ENCODE data around the gene FBXO4.
"Not testable (repeated sequence)": the region's sequence is repeated elsewhere in the genome, so short reads cannot be mapped to it uniquely, and the experiment has no call there.

Gene FBXO4

DNA sequence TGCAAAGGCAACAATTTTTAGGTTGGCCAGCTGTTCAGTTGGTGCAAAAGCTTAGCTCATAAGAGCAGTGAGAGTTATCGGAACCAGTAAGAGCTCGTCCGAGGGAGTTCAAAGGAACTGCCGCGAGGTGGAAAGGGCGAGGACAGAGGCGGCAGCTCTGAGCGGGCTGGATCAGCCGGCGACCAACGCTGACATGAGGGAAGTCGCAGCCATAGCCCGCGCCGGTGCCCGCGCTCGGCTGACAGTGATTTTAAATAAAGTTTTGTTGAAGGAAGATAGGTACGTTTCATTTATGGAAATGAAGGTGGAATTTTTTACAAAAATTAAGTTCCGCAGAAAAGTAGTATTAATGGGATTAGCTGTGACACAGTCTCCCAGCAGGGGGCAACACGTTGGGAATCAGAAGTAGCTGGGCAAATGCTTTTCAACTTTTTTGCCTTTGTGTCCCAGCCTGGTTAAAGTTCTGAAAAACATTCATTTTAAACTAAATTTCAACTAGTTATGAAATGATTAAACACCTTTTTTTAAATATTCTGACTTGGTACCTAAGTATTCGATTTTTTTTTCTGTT is 43.2 kb downstream of the FBXO4 start:
- in situ Hi-C loops (cut with HindIII; ENCODE audit: low pct_ligation_motif_present, low pct_unique_long_range_greater_than_20kb, low sequenced_read_pairs): no loop called here

GRCh38 chr5:41973087-41973486 is 48.0 kb downstream of the FBXO4 start:
- in situ Hi-C loops (cut with HindIII; ENCODE audit: low pct_ligation_motif_present, low pct_unique_long_range_greater_than_20kb, low sequenced_read_pairs): no loop called here
- DNase-seq: no peak

More for the DNA sequence above, 43.2 kb downstream of the FBXO4 start:
- DNase-seq: no peak

GRCh38 chr5:41973887-41974286 is 48.8 kb downstream of the FBXO4 start:
- no peak for DNase-seq
- in situ Hi-C loops (cut with HindIII; ENCODE audit: low pct_ligation_motif_present, low pct_unique_long_range_greater_than_20kb, low sequenced_read_pairs): no loop called here

GRCh38 chr5:41978676-41979075 is 53.6 kb downstream of the FBXO4 start:
- DNase-seq: no peak
- in situ Hi-C loops (cut with HindIII; ENCODE audit: low pct_ligation_motif_present, low pct_unique_long_range_greater_than_20kb, low sequenced_read_pairs): no loop called here

DNA sequence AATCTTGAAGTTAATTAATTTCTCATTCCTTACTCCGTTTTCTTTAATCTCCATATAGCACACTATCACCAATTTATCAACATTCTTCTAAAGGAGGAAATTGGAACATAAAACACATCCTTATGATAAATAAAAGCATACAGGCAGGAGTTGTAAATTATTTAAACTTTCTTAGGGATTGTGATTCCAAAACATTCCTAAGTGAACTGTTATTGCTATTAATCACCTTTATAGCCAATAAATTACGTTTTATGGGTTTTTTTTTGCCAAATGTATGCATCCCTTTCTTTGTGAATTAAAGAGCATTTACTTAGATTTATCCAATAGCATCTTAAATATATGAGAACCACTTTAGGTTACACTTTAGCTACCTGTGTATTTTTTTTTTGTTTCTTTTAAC is 55.3 kb downstream of the FBXO4 start:
- in situ Hi-C loops (cut with HindIII; ENCODE audit: low pct_ligation_motif_present, low pct_unique_long_range_greater_than_20kb, low sequenced_read_pairs): no loop called here
- no peak for DNase-seq

GRCh38 chr5:41980870-41981269 is 55.8 kb downstream of the FBXO4 start:
- DNase-seq: no peak
- in situ Hi-C loops (cut with HindIII; ENCODE audit: low pct_ligation_motif_present, low pct_unique_long_range_greater_than_20kb, low sequenced_read_pairs): no loop called here

DNA sequence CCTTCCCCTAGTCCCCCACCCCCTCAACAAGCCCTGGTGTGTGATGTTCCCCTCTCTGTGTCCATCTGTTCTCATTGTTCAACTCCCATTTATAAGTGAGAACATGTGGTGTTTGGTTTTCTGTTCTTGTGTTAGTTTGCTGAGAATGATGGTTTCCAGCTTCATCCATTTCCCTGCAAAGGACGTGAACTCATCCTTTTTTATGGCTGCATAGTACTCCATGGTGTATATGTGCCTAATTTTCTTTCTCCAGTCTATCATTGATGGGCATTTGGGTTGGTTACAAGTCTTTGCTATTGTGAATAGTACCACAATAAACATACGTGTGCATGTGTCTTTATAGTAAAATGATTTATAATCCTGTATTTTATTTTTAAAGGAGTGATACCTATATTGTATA is 57.8 kb downstream of the FBXO4 start:
- DNase-seq; in situ Hi-C loops (cut with HindIII; ENCODE audit: low pct_ligation_motif_present, low pct_unique_long_range_greater_than_20kb, low sequenced_read_pairs): not testable (repeated sequence)

GRCh38 chr5:41983284-41983683 is 58.2 kb downstream of the FBXO4 start:
- no peak for DNase-seq
- in situ Hi-C loops (cut with HindIII; ENCODE audit: low pct_ligation_motif_present, low pct_unique_long_range_greater_than_20kb, low sequenced_read_pairs): no loop called here

- in situ Hi-C loops (cut with HindIII; ENCODE audit: low pct_ligation_motif_present, low pct_unique_long_range_greater_than_20kb, low sequenced_read_pairs): no loop called here
- DNase-seq: no peak
Observed at GRCh38 chr5:41985945-41986695, 61.0 kb downstream of the FBXO4 start.
